Fibroblast of skin of right biceps (primary cell): ENCODE results near the gene THY1.

Experiments used
- DNase-seq: peaks from one replicate; pipeline ENCODE4 v3.0.0-alpha.2; 2013

THY1 gene

DNA sequence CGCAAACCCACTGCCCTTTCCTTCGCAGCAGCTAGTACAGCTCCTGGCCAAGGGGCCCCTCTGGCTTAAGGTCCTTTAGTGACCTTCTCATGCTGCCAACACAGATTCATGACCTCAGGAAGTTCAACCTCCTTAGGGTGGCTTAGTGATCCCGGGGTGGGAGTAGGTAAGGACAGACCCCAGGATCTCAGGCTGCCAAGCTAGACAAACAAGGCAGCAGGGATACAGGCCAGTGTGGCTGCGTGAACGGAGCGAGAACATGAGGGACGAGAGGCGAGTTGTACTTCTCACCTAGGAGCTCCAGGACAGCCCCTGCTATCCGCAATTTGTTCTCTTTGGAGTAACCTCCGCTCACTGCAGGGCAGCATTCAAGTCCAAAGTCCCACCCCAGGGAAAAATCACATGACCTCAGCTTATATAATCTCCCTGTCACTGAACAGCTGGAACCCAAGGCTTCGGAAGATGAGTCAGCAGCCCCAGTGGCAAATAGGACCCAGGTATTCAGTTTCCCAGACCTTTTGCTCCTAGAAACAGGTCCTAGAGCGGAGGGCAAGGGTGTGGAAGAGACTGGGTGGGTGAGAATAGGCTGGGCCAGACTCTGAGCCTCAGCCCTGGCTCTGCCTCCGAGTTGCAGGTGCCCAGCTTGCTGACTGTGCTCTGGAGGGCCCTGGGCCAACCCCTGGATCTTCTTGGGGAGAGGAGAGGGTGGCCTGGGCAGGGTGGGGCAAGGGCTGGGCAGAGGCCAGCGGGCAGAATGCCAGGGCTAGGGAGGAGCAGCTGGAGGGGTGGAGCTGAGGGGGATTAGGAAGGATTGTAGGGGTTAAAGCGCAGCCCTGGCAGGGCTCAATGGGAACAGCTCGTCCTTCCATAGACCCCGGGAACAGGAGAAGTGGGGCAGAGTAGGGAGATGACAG, 54.6 kb downstream of the THY1 start:
- DNase-seq, result no peak

DNA sequence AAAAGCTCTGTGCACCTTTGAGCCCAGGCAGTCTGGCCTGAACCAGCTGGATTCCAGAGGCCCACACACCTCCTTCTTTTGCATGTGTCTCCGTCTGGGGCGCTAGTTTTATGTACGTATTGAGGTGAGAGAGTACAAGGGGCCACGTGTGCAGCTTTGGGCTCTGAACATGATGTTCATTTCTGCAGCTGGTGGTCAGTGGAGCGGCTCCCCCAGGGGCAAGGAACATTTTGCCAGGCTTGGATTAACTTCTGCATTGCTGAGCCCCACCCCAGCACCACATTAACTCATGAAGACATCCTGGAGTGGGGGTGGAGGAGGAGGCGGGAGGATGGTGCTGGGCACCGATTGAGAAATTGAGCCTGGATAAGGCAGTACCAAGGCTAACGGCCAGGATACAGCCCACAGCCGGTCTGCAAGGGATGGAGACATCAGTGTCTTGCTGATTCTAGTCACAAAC, 55.3 kb downstream of the THY1 start:
- no peak for DNase-seq
